PC-3 (cell line): ENCODE measurements around the gene MACROH2A1.

ENCODE experiments used
- EZH2 ChIP-seq: fragments of 300-600 bp; sonication (generic); IDR thresholded peaks from one replicate; pipeline ENCODE4 v1.6.1; 2017; ENCODE audit warnings: antibody characterized with exemption, mild to moderate bottlenecking, low read length; ENCODE audit not compliant: unreplicated experiment
- TF ChIP-seq, protein P1 (sequence below): fragments of 300-600 bp; sonication (generic); conservative IDR thresholded peaks from 2 replicates; pipeline ENCODE4 v1.5.1; 2017; ENCODE audit warnings: antibody characterized with exemption, low read depth, mild to moderate bottlenecking, low read length

DNA sequence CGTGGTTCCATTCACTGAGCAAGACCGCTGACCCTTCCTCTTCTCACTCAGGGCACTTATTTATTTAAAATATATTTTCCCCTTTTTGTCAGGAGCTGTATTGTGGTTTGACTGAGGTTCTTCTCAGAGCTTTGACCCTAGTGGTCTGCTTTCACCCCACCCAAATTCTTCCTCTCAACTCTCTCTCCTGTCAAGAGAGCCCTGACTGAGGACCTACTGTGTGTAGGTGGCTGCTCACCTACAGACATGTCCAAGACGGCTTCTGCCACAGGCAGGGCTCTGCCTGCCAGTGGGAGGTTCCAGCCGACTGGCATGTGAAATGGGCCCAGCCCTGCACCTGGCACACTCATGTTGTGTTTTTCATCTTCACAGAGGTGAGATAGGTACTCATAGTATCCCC, 42.9 kb upstream of the MACROH2A1 start:
- TF ChIP-seq, protein P1, sequence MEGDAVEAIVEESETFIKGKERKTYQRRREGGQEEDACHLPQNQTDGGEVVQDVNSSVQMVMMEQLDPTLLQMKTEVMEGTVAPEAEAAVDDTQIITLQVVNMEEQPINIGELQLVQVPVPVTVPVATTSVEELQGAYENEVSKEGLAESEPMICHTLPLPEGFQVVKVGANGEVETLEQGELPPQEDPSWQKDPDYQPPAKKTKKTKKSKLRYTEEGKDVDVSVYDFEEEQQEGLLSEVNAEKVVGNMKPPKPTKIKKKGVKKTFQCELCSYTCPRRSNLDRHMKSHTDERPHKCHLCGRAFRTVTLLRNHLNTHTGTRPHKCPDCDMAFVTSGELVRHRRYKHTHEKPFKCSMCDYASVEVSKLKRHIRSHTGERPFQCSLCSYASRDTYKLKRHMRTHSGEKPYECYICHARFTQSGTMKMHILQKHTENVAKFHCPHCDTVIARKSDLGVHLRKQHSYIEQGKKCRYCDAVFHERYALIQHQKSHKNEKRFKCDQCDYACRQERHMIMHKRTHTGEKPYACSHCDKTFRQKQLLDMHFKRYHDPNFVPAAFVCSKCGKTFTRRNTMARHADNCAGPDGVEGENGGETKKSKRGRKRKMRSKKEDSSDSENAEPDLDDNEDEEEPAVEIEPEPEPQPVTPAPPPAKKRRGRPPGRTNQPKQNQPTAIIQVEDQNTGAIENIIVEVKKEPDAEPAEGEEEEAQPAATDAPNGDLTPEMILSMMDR = no peak
- no peak for TF ChIP-seq EZH2
